K562 (cell line): ENCODE results near the gene SUCO. TPM values are rescaled to one million over a fixed set of nuclear protein-coding genes. Genes with fewer than 3 reads are reported as not detected.

Source experiments
- ARID2 ChIP-seq: fragments of 450-650 bp; IDR thresholded peaks from 2 replicates; pipeline ENCODE4 v1.6.1; 2017; ENCODE audit warnings: antibody characterized with exemption, mild to moderate bottlenecking
- CLOCK ChIP-seq: fragments of 250-450 bp; sonication (Bioruptor Pico); IDR thresholded peaks from 2 replicates; pipeline ENCODE4 v1.4.0; 2020; ENCODE audit warnings: mild to moderate bottlenecking, moderate library complexity, borderline replicate concordance
- FOXA1 ChIP-seq: fragments of 450-650 bp; IDR thresholded peaks from 2 replicates; pipeline ENCODE4 v1.6.1; 2016; ENCODE audit warnings: mild to moderate bottlenecking, borderline replicate concordance
- GATA2 ChIP-seq: sonication (generic); formaldehyde crosslinking; IDR thresholded peaks from 2 replicates; pipeline ENCODE4 v1.4.0; 2020; ENCODE audit warnings: mild to moderate bottlenecking, missing genetic modification reagents
- HIVEP1 ChIP-seq: fragments of 250-450 bp; sonication (Bioruptor Pico); IDR thresholded peaks from 2 replicates; pipeline ENCODE4 v1.4.0; 2020; ENCODE audit warnings: mild to moderate bottlenecking
- HNRNPL ChIP-seq: fragments of 200-400 bp; formaldehyde crosslinking; IDR thresholded peaks from 2 replicates; pipeline ENCODE4 v1.6.1; 2017; ENCODE audit warnings: low read depth, mild to moderate bottlenecking, low read length
- IFI16 ChIP-seq: fragments of 250-450 bp; sonication (Bioruptor Pico); IDR thresholded peaks from 2 replicates; pipeline ENCODE4 v2.1.2; 2022; ENCODE audit warnings: mild to moderate bottlenecking, inconsistent platforms
- MBD2 ChIP-seq: sonication (generic); IDR thresholded peaks from 2 replicates; pipeline ENCODE4 v1.6.1; 2016; ENCODE audit warnings: low read depth, borderline replicate concordance
- NR4A1 ChIP-seq, 2 experiments: fragments of 250-450 bp in 1 of 2; fragments of 450-650 bp in 1 of 2; sonication (Bioruptor Pico) in 1 of 2; IDR thresholded peaks; 2 replicates each; pipeline versions ENCODE4 v1.4.0 to v1.6.1; 2016 to 2020; ENCODE audit warnings: mild to moderate bottlenecking in 2 of 2, missing compliant biosample characterization in 1 of 2, missing genetic modification characterization in 1 of 2, moderate library complexity in 1 of 2
- RAD51 ChIP-seq: fragments of 450-650 bp; IDR thresholded peaks from 2 replicates; pipeline ENCODE4 v1.7.1; 2016; ENCODE audit warnings: low read depth, mild to moderate bottlenecking, borderline replicate concordance
- RBM25 ChIP-seq: fragments of 200-400 bp; formaldehyde crosslinking; IDR thresholded peaks from 2 replicates; pipeline ENCODE4 v1.6.1; 2018; ENCODE audit warnings: low read length, low read depth, moderate library complexity; ENCODE audit not compliant: severe bottlenecking
- SIX5 ChIP-seq, 2 experiments: IDR thresholded peaks; 2 replicates each; pipeline ENCODE4 v1.6.1; 2011; ENCODE audit warnings: low read length in 2 of 2, borderline replicate concordance in 1 of 2, low read depth in 1 of 2, mild to moderate bottlenecking in 1 of 2, moderate library complexity in 1 of 2; ENCODE audit not compliant: insufficient read depth in 1 of 2
- TEAD2 ChIP-seq: fragments of 450-650 bp; IDR thresholded peaks from 2 replicates; pipeline ENCODE4 v1.6.1; 2016; ENCODE audit warnings: missing genetic modification characterization, control low read depth, missing compliant biosample characterization
- TFAM ChIP-seq: fragments of 250-450 bp; sonication (Bioruptor Pico); conservative IDR thresholded peaks from 2 replicates; pipeline ENCODE4 v1.5.0; 2021; ENCODE audit warnings: mild to moderate bottlenecking, moderate library complexity
- TRIM28 ChIP-seq: fragments of 450-650 bp; IDR thresholded peaks from 2 replicates; pipeline ENCODE4 v1.6.1; 2017
- TSHZ1 ChIP-seq: fragments of 250-450 bp; sonication (Bioruptor Pico); IDR thresholded peaks from 2 replicates; pipeline ENCODE4 v1.4.0; 2020; ENCODE audit warnings: mild to moderate bottlenecking, moderate library complexity
- XRCC5 ChIP-seq: fragments of 200-400 bp; formaldehyde crosslinking; IDR thresholded peaks from 2 replicates; pipeline ENCODE4 v1.6.1; 2017; ENCODE audit warnings: low read depth, mild to moderate bottlenecking, low read length
- ZNF23 ChIP-seq: fragments of 250-450 bp; sonication (Bioruptor Pico); IDR thresholded peaks from 2 replicates; pipeline ENCODE4 v1.4.0; 2020; ENCODE audit warnings: mild to moderate bottlenecking
- ZNF277 ChIP-seq: fragments of 250-450 bp; sonication (Bioruptor Pico); IDR thresholded peaks from 2 replicates; pipeline ENCODE4 v1.8.0; 2022; ENCODE audit warnings: inconsistent platforms, mild to moderate bottlenecking, moderate library complexity, borderline replicate concordance
- ZNF408 ChIP-seq: fragments of 250-450 bp; sonication (Bioruptor Pico); IDR thresholded peaks from 2 replicates; pipeline ENCODE4 v1.4.0; 2020; ENCODE audit warnings: low read depth, mild to moderate bottlenecking, moderate library complexity
- polyA plus RNA-seq, 8 experiments: library from polyadenylated mRNA; depleted of rRNA in 4 of 8; stranded (reverse) in 5 of 8; unstranded in 3 of 8; fragments of >200 nt; fragmentation: Nextera tagmentation in 2 of 8; fragmentation: Illumina TruSeq in 1 of 8; extraction: Ambion mirVana in 2 of 8; extraction: Trizol in 1 of 8; gene quantifications; 2 replicates each; pipeline versions ENCODE4 v1.2.1 to v1.2.3, GENCODE V29; 2011 to 2014; ENCODE audit warnings: inconsistent platforms in 1 of 8, missing spikeins in 1 of 8
- total RNA-seq, 7 experiments: library from RNA; depleted of rRNA in 6 of 7; stranded (reverse); fragments of >200 nt in 6 of 7; fragmentation: Illumina TruSeq in 2 of 7; extraction: Trizol in 2 of 7; gene quantifications; 2 replicates each; pipeline versions ENCODE4 v1.2.1 to v1.2.3, GENCODE V29; 2011 to 2021; ENCODE audit warnings: low replicate concordance in 1 of 7

SUCO gene
- total and polyA plus RNA-seq, 9 of the 15 experiments (the other 6 are each of a cell fraction or from before 2014, with no cell fraction given): 2.5 to 20.6 (median 14.3) TPM

- TF ChIP-seq RBM25: peak; percentile 96
- no peak for TF ChIP-seq IFI16 (CRISPR knock-in tag)
- peak; percentile 65 for TF ChIP-seq MBD2
- TF ChIP-seq TRIM28: peak; percentile 31; the same call in 1 of the 2 replicates
- no peak for TF ChIP-seq RAD51
- TF ChIP-seq TSHZ1 (CRISPR knock-in tag): no peak
- TF ChIP-seq SIX5 (IDR thresholded peaks at IDR 0.05; ENCODE audit: borderline replicate concordance in 1 of 2, insufficient read depth in 1 of 2, low read depth in 1 of 2, low read length in 2 of 2): peak; percentile 77 to 87; a peak in 3 of 4 replicates
- no peak; the same call in 1 of the 2 replicates for TF ChIP-seq HNRNPL
- TF ChIP-seq ARID2: no peak; the same call in 1 of the 2 replicates
- TF ChIP-seq NR4A1 (CRISPR knock-in tag; IDR thresholded peaks at IDR 0.05): no peak
- TF ChIP-seq NR4A1 (tag; IDR thresholded peaks at IDR 0.05): peak; percentile 47; the same call in 1 of the 2 replicates
- no peak for TF ChIP-seq ZNF408 (CRISPR knock-in tag)
- TF ChIP-seq XRCC5: peak; percentile 63; the same call in 1 of the 2 replicates
- TF ChIP-seq TFAM: no peak
- TF ChIP-seq HIVEP1 (CRISPR knock-in tag): peak; percentile 62; the same call in 1 of the 2 replicates
- no peak for TF ChIP-seq GATA2 (CRISPR knock-in tag)
- no peak for TF ChIP-seq TEAD2
- TF ChIP-seq CLOCK (CRISPR knock-in tag): 0 out of 2 replicates have a peak, but pooled peaks have one; percentile 40
- no peak for TF ChIP-seq FOXA1
- TF ChIP-seq ZNF23 (CRISPR knock-in tag): no peak
- TF ChIP-seq ZNF277 (CRISPR knock-in tag): no peak
These were observed at the start of gene SUCO (continued) for GRCh38 chr1:172532700-172533512.
